Upper lobe of left lung (tissue), 6 donors: ENCODE data around the gene HIRA. TPM values are rescaled to one million over a fixed set of nuclear protein-coding genes. Genes with fewer than 3 reads are reported as not detected.
A peak's percentile ranks its signal among the peaks of the same experiment; 100 is the strongest.
"Not testable (repeated sequence)": the region's sequence is repeated elsewhere in the genome, so short reads cannot be mapped to it uniquely, and the experiment has no call there.

ENCODE experiments used
- ATAC-seq, 2 donors: fragments of 200-7000 bp; cut with Tn5 transposase; one replicate each; pipeline ENCODE4 v1.9.1; 2022; ENCODE audit warnings: mild to moderate bottlenecking in 2 of 2, moderate library complexity in 2 of 2; ENCODE audit not compliant: low FRiP score in 2 of 2
- DNase-seq, 2 donors: peaks; one replicate each; pipeline ENCODE4 v3.0.0-alpha.2; 2019 to 2020
- H3K27ac ChIP-seq, 4 donors: fragments of 200-600 bp; sonication (generic); one replicate each; pipeline ENCODE4 v1.5.1; 2016 to 2019
- H3K27me3 ChIP-seq, 4 donors: fragments of 200-600 bp; sonication (generic); one replicate each; pipeline ENCODE4 v1.5.1; 2017 to 2019
- H3K36me3 ChIP-seq, 4 donors: fragments of 200-600 bp; sonication (generic); one replicate each; pipeline ENCODE4 v1.5.1; 2016 to 2019
- H3K4me1 ChIP-seq, 4 donors: fragments of 200-600 bp; sonication (generic); one replicate each; pipeline ENCODE4 v1.5.1; 2018 to 2019
- H3K4me3 ChIP-seq, 4 donors: fragments of 200-600 bp; sonication (generic); one replicate each; pipeline ENCODE4 v1.5.1; 2017 to 2019; ENCODE audit warnings: mild to moderate bottlenecking in 2 of 4, moderate library complexity in 1 of 4
- H3K9me3 ChIP-seq, 4 donors: fragments of 200-600 bp; sonication (generic); one replicate each; pipeline ENCODE4 v1.5.1; 2018 to 2019
- CTCF ChIP-seq, 6 experiments: fragments of 450-650 bp in 4 of 6; fragments of 200-600 bp in 2 of 6; sonication (generic) in 2 of 6; IDR thresholded peaks; one replicate each; pipeline ENCODE4 v1.5.1; 2016 to 2019; ENCODE audit warnings: antibody characterized with exemption in 6 of 6
- EP300 ChIP-seq, 4 donors: sonication (generic); formaldehyde crosslinking; IDR thresholded peaks; one replicate each; pipeline ENCODE4 v1.5.1; 2017; ENCODE audit warnings: antibody characterized with exemption in 4 of 4, control low read depth in 2 of 4
- POLR2A ChIP-seq, 4 donors: fragments of 450-650 bp; IDR thresholded peaks; one replicate each; pipeline ENCODE4 v1.5.1; 2016 to 2017; ENCODE audit warnings: antibody characterized with exemption in 4 of 4, mild to moderate bottlenecking in 2 of 4
- POLR2AphosphoS5 ChIP-seq, 2 donors: sonication (generic); formaldehyde crosslinking; IDR thresholded peaks; one replicate each; pipeline ENCODE4 v1.5.1; 2017; ENCODE audit warnings: antibody characterized with exemption in 2 of 2
- WGBS, 2 donors: methylation state at CpG; one replicate each; pipeline ENCODE4 v1.1.5; 2017 to 2018; 5-methylcytosine and 5-hydroxymethylcytosine counted together
- total RNA-seq, 6 donors: library from RNA; depleted of rRNA in 4 of 6; stranded (reverse); fragments of >200 nt in 4 of 6; gene quantifications; one replicate each; pipeline versions ENCODE4 v1.1.0 to v1.2.1, GENCODE V29; 2016 to 2021
- donor health status: DM: no; HTN: no; CAD: no; lungs with moderate emphysema.
- donor health status: DM: no; HTN: yes; CAD: no; lungs with severe emphysema.

The HIRA gene
- total RNA-seq, 6 donors from 2014 or later: 9.9 to 27.5 (median 22.1) TPM

GRCh38 chr22:19448076-19448607 lies 16.6 kb upstream of the HIRA start:
- H3K27ac ChIP-seq: peak overlapping the region; percentile 90 to 96 (median 91)
- H3K27me3 ChIP-seq: no peaks in the 10 kb centered on the region
- peak overlapping the region; percentile 74 to 92 (median 82) for H3K4me3 ChIP-seq
- TF ChIP-seq POLR2A (IDR thresholded peaks at IDR 0.05) (no peak), POLR2AphosphoS5 (IDR thresholded peaks at IDR 0.05) (no peak), CTCF (IDR thresholded peaks at IDR 0.05) (no peak), EP300 (IDR thresholded peaks at IDR 0.05) (no peak)
- 16 to 23% methylated on average over 11 to 14 of the region's 14 CpGs for WGBS, 2 donors
- DNase-seq: peak in 1 of 2 donors; percentile 48
- peaks cover 20 to 40% (median 25%) of the 10 kb centered on the region in 4 donors for H3K4me1 ChIP-seq
- peak; percentile 46 to 71 for ATAC-seq
- peaks cover 4 to 44% (median 26%) of the 10 kb centered on the region in 4 donors for H3K36me3 ChIP-seq
- no peaks in the 10 kb centered on the region for H3K9me3 ChIP-seq

- TF ChIP-seq POLR2AphosphoS5 (IDR thresholded peaks at IDR 0.05) (peak; percentile 77 to 87), POLR2A (IDR thresholded peaks at IDR 0.05) (peak; percentile 15 to 96 (median 84)), CTCF (IDR thresholded peaks at IDR 0.05) (peak in 1 of 6 experiments; percentile 21), EP300 (IDR thresholded peaks at IDR 0.05) (no peak)
- DNase-seq (peak; percentile 94 to 96), ATAC-seq (peak; percentile 94 to 97)
- H3K36me3 ChIP-seq: peaks cover 4 to 38% (median 21%) of the 10 kb centered on the region in 4 donors
- peak within 1 kb of the TSS; percentile 74 to 92 (median 82) for H3K4me3 ChIP-seq
- H3K27me3 ChIP-seq: no peaks in the 10 kb centered on the region
- 0 to 1% methylated on average over 8 to 61 of the region's 92 CpGs for WGBS, 2 donors
- H3K4me1 ChIP-seq: peaks cover 20 to 40% (median 25%) of the 10 kb centered on the region in 4 donors
- no peaks in the 10 kb centered on the region for H3K9me3 ChIP-seq
- H3K27ac ChIP-seq: peak within 1 kb of the TSS; percentile 90 to 96 (median 91)
Measured at GRCh38 chr22:19447330-19448075, 16.0 kb upstream of the HIRA start, which contains the start of gene C22orf39. Gene C22orf39 (minus strand): TSS chr22:19447711. CDS start chr22:19447688, 23 bp downstream.

- H3K36me3 ChIP-seq: peaks cover 0 to 32% (median 16%) of the 10 kb centered on the region in 4 donors
- no peak for TF ChIP-seq CTCF (IDR thresholded peaks at IDR 0.05)
- TF ChIP-seq POLR2A (IDR thresholded peaks at IDR 0.05): no peak
- peak in 1 of 2 donors; percentile 28 for DNase-seq
- peak; percentile 12 to 24 for ATAC-seq
- peaks cover 20 to 40% (median 25%) of the 10 kb centered on the region in 4 donors for H3K4me1 ChIP-seq
- peak overlapping the region; percentile 74 to 92 (median 82) for H3K4me3 ChIP-seq
- no peaks in the 10 kb centered on the region for H3K9me3 ChIP-seq
- no peaks in the 10 kb centered on the region for H3K27me3 ChIP-seq
- H3K27ac ChIP-seq: peak overlapping the region; percentile 90 to 96 (median 91)
- 22 to 27% methylated on average over 18 to 22 of the region's 22 CpGs for WGBS, 2 donors
Measured at GRCh38 chr22:19446603-19447329, 15.2 kb upstream of the HIRA start.

GRCh38 chr22:19445279-19445982 lies 13.9 kb upstream of the HIRA start:
- peaks cover 20 to 44% (median 25%) of the 10 kb centered on the region in 4 donors for H3K4me1 ChIP-seq
- 90 to 91% methylated on average over 9 of the region's 9 CpGs for WGBS, 2 donors
- peaks cover 0 to 29% (median 10%) of the 10 kb centered on the region in 4 donors for H3K36me3 ChIP-seq
- H3K4me3 ChIP-seq, DNase-seq, H3K9me3 ChIP-seq, H3K27ac ChIP-seq, H3K27me3 ChIP-seq, ATAC-seq: not testable (repeated sequence)
